Measurements from ENCODE around the gene COL19A1.

COL19A1 gene

GRCh38 chr6:69847492-69847788 is 18.9 kb upstream of the COL19A1 start:
- no peak overlapping the region for H2BK12ac ChIP-seq (ENCODE audit: low read length in 2 of 2)
- no peak overlapping the region for H3K4me2 ChIP-seq (ENCODE audit: low read length, poor library complexity, severe bottlenecking)
- no peaks in the 10 kb centered on the region for H3K27me3 ChIP-seq (ENCODE audit: control insufficient read depth in 1 of 2, insufficient read depth in 1 of 2, low read length in 2 of 2)
- H3K4me1 ChIP-seq (ENCODE audit: control insufficient read depth, insufficient read depth, low read depth, low read length), result no peaks in the 10 kb centered on the region
- DNase-seq, result no peak
- H3K27ac ChIP-seq (ENCODE audit: low read length, poor library complexity, severe bottlenecking), result no peak overlapping the region
- peaks cover 7% of the 10 kb centered on the region for H3K9me3 ChIP-seq (ENCODE audit: control insufficient read depth, low read length)
- no peak overlapping the region for H2BK5ac ChIP-seq (ENCODE audit: low read depth, low read length, poor library complexity, severe bottlenecking)
- H3K9ac ChIP-seq (ENCODE audit: low read length), result no peak overlapping the region
- H3K4ac ChIP-seq (ENCODE audit: low read depth in 1 of 2, low read length in 2 of 2), result peak overlapping the region in 1 of 2 experiments; percentile 86
- H3K36me3 ChIP-seq (ENCODE audit: control insufficient read depth in 1 of 2, insufficient read depth in 2 of 2, low read depth in 1 of 2, low read length in 2 of 2), result no peaks in the 10 kb centered on the region
- H2AFZ ChIP-seq (ENCODE audit: low read depth, low read length), result no peak overlapping the region
- no peak overlapping the region for H2AK5ac ChIP-seq (ENCODE audit: low read length, severe bottlenecking)
- no peak overlapping the region for H3K4me3 ChIP-seq (ENCODE audit: insufficient read depth in 1 of 2, low read depth in 1 of 2, low read length in 2 of 2)
- no peak overlapping the region for H2BK15ac ChIP-seq (ENCODE audit: low read depth, poor library complexity, severe bottlenecking)
- H3K23ac ChIP-seq (ENCODE audit: low read length in 2 of 2), result no peak overlapping the region
- H4K8ac ChIP-seq (ENCODE audit: low read length), result no peak overlapping the region
- H4K91ac ChIP-seq (ENCODE audit: low read length), result no peak overlapping the region
- H3K14ac ChIP-seq (ENCODE audit: low read length in 2 of 2), result no peak overlapping the region
- 72% methylated on average over 1 of the region's 1 CpG for WGBS
- H3K79me1 ChIP-seq (replicated peaks; ENCODE audit: low read length, poor library complexity, severe bottlenecking), result no peaks in the 10 kb centered on the region
- no peak overlapping the region for H2BK120ac ChIP-seq (ENCODE audit: low read depth, low read length)
- no peak overlapping the region for H3K18ac ChIP-seq (ENCODE audit: low read depth in 1 of 2, low read length in 2 of 2)

- Histone ChIP-seq H3K36me3 (ENCODE audit: control insufficient read depth in 1 of 2, insufficient read depth in 2 of 2, low read depth in 1 of 2, low read length in 2 of 2) (no peaks in the 10 kb centered on the region), H2AFZ (ENCODE audit: low read depth, low read length) (no peak overlapping the region), H3K4ac (ENCODE audit: low read depth in 1 of 2, low read length in 2 of 2) (no peak overlapping the region), H4K8ac (ENCODE audit: low read length) (no peak overlapping the region), H3K9me3 (ENCODE audit: control insufficient read depth, low read length) (peaks cover 17% of the 10 kb centered on the region), H3K27me3 (ENCODE audit: control insufficient read depth in 1 of 2, insufficient read depth in 1 of 2, low read length in 2 of 2) (no peaks in the 10 kb centered on the region), H3K18ac (ENCODE audit: low read depth in 1 of 2, low read length in 2 of 2) (no peak overlapping the region), H3K4me2 (ENCODE audit: low read length, poor library complexity, severe bottlenecking) (no peak overlapping the region), H2BK15ac (ENCODE audit: low read depth, poor library complexity, severe bottlenecking) (no peak overlapping the region), H3K79me1 (replicated peaks; ENCODE audit: low read length, poor library complexity, severe bottlenecking) (no peaks in the 10 kb centered on the region), H4K91ac (ENCODE audit: low read length) (no peak overlapping the region), H3K27ac (ENCODE audit: low read length, poor library complexity, severe bottlenecking) (no peak overlapping the region), H3K23ac (ENCODE audit: low read length in 2 of 2) (no peak overlapping the region), H2BK12ac (ENCODE audit: low read length in 2 of 2) (no peak overlapping the region), H2AK5ac (ENCODE audit: low read length, severe bottlenecking) (no peak overlapping the region), H3K14ac (ENCODE audit: low read length in 2 of 2) (no peak overlapping the region), H3K4me3 (ENCODE audit: insufficient read depth in 1 of 2, low read depth in 1 of 2, low read length in 2 of 2) (no peak overlapping the region), H2BK5ac (ENCODE audit: low read depth, low read length, poor library complexity, severe bottlenecking) (no peak overlapping the region), H3K4me1 (ENCODE audit: control insufficient read depth, insufficient read depth, low read depth, low read length) (no peaks in the 10 kb centered on the region), H2BK120ac (ENCODE audit: low read depth, low read length) (no peak overlapping the region), H3K9ac (ENCODE audit: low read length) (no peak overlapping the region)
- DNase-seq, result no peak
- 86% methylated on average over 2 of the region's 4 CpGs for WGBS
These were observed 17.8 kb upstream of the COL19A1 start for GRCh38 chr6:69848552-69848951.

- H2BK5ac ChIP-seq (ENCODE audit: low read depth, low read length, poor library complexity, severe bottlenecking), result no peak overlapping the region
- H2BK12ac ChIP-seq (ENCODE audit: low read length in 2 of 2), result no peak overlapping the region
- H2BK15ac ChIP-seq (ENCODE audit: low read depth, poor library complexity, severe bottlenecking), result no peak overlapping the region
- no peaks in the 10 kb centered on the region for H3K79me1 ChIP-seq (replicated peaks; ENCODE audit: low read length, poor library complexity, severe bottlenecking)
- H3K36me3 ChIP-seq (ENCODE audit: control insufficient read depth in 1 of 2, insufficient read depth in 2 of 2, low read depth in 1 of 2, low read length in 2 of 2), result no peaks in the 10 kb centered on the region
- no peak overlapping the region for H3K18ac ChIP-seq (ENCODE audit: low read depth in 1 of 2, low read length in 2 of 2)
- no peak overlapping the region for H3K14ac ChIP-seq (ENCODE audit: low read length in 2 of 2)
- H2AK5ac ChIP-seq (ENCODE audit: low read length, severe bottlenecking), result no peak overlapping the region
- no peak overlapping the region for H4K8ac ChIP-seq (ENCODE audit: low read length)
- no peak overlapping the region for H3K9ac ChIP-seq (ENCODE audit: low read length)
- no peak overlapping the region for H3K27ac ChIP-seq (ENCODE audit: low read length, poor library complexity, severe bottlenecking)
- H3K4me1 ChIP-seq (ENCODE audit: control insufficient read depth, insufficient read depth, low read depth, low read length), result no peaks in the 10 kb centered on the region
- WGBS, result no CpG with 5 or more reads among the region's 1 CpG
- H3K27me3 ChIP-seq (ENCODE audit: control insufficient read depth in 1 of 2, insufficient read depth in 1 of 2, low read length in 2 of 2), result no peaks in the 10 kb centered on the region
- H2BK120ac ChIP-seq (ENCODE audit: low read depth, low read length), result no peak overlapping the region
- no peak overlapping the region for H3K23ac ChIP-seq (ENCODE audit: low read length in 2 of 2)
- no peak for DNase-seq
- no peak overlapping the region for H3K4me2 ChIP-seq (ENCODE audit: low read length, poor library complexity, severe bottlenecking)
- peaks cover 22% of the 10 kb centered on the region for H3K9me3 ChIP-seq (ENCODE audit: control insufficient read depth, low read length)
- no peak overlapping the region for H2AFZ ChIP-seq (ENCODE audit: low read depth, low read length)
- H4K91ac ChIP-seq (ENCODE audit: low read length), result no peak overlapping the region
- H3K4me3 ChIP-seq (ENCODE audit: insufficient read depth in 1 of 2, low read depth in 1 of 2, low read length in 2 of 2), result no peak overlapping the region
- no peak overlapping the region for H3K4ac ChIP-seq (ENCODE audit: low read depth in 1 of 2, low read length in 2 of 2)
These were observed 13.7 kb upstream of the COL19A1 start for GRCh38 chr6:69852706-69853105.

- Histone ChIP-seq H4K91ac (ENCODE audit: low read length) (no peak overlapping the region), H4K8ac (ENCODE audit: low read length) (no peak overlapping the region), H3K9me3 (ENCODE audit: control insufficient read depth, low read length) (no peaks in the 10 kb centered on the region), H3K4ac (ENCODE audit: low read depth in 1 of 2, low read length in 2 of 2) (peak overlapping the region in 1 of 2 experiments; percentile 37), H2AK5ac (ENCODE audit: low read length, severe bottlenecking) (no peak overlapping the region), H3K9ac (ENCODE audit: low read length) (no peak overlapping the region), H3K18ac (ENCODE audit: low read depth in 1 of 2, low read length in 2 of 2) (no peak overlapping the region), H3K36me3 (ENCODE audit: control insufficient read depth in 1 of 2, insufficient read depth in 2 of 2, low read depth in 1 of 2, low read length in 2 of 2) (no peaks in the 10 kb centered on the region), H2BK12ac (ENCODE audit: low read length in 2 of 2) (peak overlapping the region in 1 of 2 experiments; percentile 71), H3K4me1 (ENCODE audit: control insufficient read depth, insufficient read depth, low read depth, low read length) (peaks cover 5% of the 10 kb centered on the region), H3K4me2 (ENCODE audit: low read length, poor library complexity, severe bottlenecking) (no peak overlapping the region), H3K27ac (ENCODE audit: low read length, poor library complexity, severe bottlenecking) (no peak overlapping the region), H2BK15ac (ENCODE audit: low read depth, poor library complexity, severe bottlenecking) (no peak overlapping the region), H3K14ac (ENCODE audit: low read length in 2 of 2) (no peak overlapping the region), H3K23ac (ENCODE audit: low read length in 2 of 2) (no peak overlapping the region), H2AFZ (ENCODE audit: low read depth, low read length) (no peak overlapping the region), H3K27me3 (ENCODE audit: control insufficient read depth in 1 of 2, insufficient read depth in 1 of 2, low read length in 2 of 2) (peaks cover 3 to 8% of the 10 kb centered on the region in 2 experiments), H2BK5ac (ENCODE audit: low read depth, low read length, poor library complexity, severe bottlenecking) (no peak overlapping the region), H3K79me1 (replicated peaks; ENCODE audit: low read length, poor library complexity, severe bottlenecking) (no peaks in the 10 kb centered on the region), H2BK120ac (ENCODE audit: low read depth, low read length) (no peak overlapping the region), H3K4me3 (ENCODE audit: insufficient read depth in 1 of 2, low read depth in 1 of 2, low read length in 2 of 2) (no peak overlapping the region)
- WGBS, result 89% methylated on average over 3 of the region's 3 CpGs
- DNase-seq, result no peak
These were observed 4.4 kb upstream of the COL19A1 start for GRCh38 chr6:69861986-69862385.

Data from mesenchymal stem cell (in vitro differentiated cells and primary cell).